ENCODE results near the gene PSTPIP1.

DNA sequence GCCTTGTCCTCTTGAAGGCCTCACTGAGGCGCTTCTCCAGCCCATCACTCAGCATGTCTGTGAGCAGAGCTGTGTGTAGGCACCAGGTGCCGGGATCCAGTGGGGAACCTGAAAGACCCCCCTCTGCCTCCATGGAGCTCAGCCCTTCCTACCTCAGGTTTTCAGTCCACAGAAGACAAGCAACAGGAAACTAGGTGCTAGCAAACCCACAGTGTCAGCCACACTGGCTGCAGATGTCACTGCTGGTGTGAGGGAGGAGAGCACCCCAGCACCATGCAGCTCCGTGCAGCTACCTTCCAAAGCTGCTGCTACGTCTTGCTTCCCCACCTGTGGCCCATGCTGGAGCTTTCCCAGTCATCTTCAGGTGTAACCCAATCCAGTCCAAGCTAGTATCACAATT, 17.9 kb downstream of the PSTPIP1 start:
- TF ChIP-seq, protein P1, sequence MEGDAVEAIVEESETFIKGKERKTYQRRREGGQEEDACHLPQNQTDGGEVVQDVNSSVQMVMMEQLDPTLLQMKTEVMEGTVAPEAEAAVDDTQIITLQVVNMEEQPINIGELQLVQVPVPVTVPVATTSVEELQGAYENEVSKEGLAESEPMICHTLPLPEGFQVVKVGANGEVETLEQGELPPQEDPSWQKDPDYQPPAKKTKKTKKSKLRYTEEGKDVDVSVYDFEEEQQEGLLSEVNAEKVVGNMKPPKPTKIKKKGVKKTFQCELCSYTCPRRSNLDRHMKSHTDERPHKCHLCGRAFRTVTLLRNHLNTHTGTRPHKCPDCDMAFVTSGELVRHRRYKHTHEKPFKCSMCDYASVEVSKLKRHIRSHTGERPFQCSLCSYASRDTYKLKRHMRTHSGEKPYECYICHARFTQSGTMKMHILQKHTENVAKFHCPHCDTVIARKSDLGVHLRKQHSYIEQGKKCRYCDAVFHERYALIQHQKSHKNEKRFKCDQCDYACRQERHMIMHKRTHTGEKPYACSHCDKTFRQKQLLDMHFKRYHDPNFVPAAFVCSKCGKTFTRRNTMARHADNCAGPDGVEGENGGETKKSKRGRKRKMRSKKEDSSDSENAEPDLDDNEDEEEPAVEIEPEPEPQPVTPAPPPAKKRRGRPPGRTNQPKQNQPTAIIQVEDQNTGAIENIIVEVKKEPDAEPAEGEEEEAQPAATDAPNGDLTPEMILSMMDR (IDR thresholded peaks at IDR 0.05), result no peak
- TF ChIP-seq POLR2AphosphoS5 (IDR thresholded peaks at IDR 0.05; ENCODE audit: insufficient read depth in 1 of 2, low read depth in 1 of 2), result no peak
- TF ChIP-seq POLR2A (IDR thresholded peaks at IDR 0.05), result no peak

Data from vagina (tissue), 2 donors.